Measurements from ENCODE around the gene TEKTIP1.
"Not testable (repeated sequence)": the region's sequence is repeated elsewhere in the genome, so short reads cannot be mapped to it uniquely, and the experiment has no call there.

TEKTIP1 gene

DNA sequence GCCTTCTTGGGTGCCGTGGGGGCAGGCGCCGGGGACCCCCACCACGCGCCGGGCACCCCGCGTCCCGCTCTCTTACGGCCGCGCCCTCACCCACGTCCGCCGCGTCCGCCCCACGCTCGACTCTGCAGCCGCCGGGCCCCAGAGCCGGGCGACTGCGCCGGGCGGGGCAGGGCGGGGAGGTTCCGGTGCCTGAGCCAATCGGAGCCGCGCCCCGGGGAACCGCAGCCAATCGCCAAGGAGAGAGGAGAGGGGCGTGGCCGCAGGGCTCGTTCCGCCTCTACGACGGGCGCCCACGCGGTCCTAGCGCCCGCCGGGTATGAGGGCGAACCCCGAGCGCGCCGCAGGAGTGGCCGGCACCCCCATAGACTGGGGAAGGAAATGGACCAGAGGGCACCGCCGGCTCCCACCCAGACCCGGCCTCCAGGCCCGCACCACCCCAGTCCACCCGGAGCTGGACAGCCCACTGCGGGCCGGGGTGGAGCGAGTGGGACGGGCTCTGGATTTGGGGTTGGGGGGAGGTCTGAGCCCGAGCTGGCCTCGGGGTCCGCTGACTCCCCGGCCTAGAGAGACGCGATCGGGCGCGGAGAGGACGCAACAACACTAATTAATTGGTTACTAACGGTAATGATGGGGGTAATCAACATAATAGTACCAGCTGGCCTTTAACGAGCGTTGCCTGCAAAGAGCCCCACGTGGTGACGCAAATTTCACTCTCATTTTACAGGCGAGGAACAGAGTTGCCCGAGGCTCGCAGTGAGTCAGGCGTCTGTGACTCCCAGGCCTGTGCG, 18.7 kb downstream of the TEKTIP1 start, which contains the start of gene MFSD12:
MFSD12 (minus strand) TSS at position 126 of the 788 bp plus-strand sequence. CDS start 183 bp downstream, outside the sequence.
- peak; percentile 100 for DNase-seq (ENCODE audit: low spot score)

DNA sequence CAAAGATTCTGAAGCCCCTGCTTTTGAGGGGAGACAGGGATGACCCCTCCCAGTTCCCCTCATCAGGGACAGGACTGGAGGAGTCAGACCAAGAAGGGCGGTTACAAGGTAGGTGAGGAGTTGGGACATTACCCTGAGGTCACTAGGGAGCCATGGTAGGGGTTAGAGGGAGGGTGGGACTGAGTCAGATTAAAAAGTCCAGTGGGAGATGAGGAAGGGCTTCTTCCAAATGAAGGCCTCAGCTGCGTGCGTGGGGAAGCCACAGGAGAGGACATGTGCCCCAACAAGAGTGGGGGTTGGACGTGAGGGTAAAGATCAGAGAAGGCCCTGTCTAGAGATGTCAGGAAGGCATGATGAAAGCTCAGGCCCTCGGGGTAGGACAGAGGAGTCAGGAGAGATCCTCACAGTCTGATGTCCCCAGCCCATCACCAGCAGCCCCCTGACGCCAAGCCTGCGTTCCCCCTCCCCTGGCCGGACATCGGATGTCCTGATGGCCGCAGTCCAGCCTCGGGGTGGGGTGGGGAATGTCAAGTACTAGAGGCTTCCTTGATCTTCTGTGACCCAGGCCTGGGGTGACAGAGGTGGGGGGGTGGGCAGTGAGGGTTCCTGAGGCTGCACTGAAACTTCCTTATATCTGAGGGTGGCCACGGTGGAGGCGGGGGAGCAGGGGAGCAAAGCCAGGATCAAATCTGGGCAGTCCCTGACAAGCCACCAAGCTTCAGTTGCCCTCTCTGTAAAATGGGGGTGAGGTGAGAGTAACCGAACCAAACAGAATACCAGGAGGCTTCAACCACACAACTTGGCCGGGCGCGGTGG, 24.9 kb downstream of the TEKTIP1 start:
- DNase-seq (ENCODE audit: low spot score), result no peak

- no peak for DNase-seq (ENCODE audit: low spot score)
These were observed 26.2 kb downstream of the TEKTIP1 start for GRCh38 chr19:3565139-3565538.

DNA sequence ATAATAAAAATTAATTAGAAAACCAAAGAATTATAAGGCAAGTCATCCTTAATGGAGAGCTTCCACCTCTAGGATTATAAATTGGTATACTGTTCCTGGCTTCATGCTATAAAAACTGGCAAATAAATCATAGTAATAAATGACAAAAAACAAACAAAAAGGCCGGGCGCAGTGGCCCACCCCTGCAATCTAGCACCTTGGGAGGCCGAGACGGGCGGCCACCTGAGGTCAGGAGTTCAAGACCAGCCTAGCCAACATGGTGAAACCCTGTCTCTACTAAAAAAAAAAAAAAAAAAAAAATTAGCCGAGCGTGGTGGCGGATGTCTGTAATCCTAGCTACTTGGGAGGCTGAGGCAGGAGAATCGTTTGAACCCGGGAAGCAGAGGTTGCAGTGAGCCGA, 31.1 kb downstream of the TEKTIP1 start:
- DNase-seq (ENCODE audit: low spot score), result not testable (repeated sequence)

GRCh38 chr19:3570606-3571011, 31.6 kb downstream of the TEKTIP1 start:
- DNase-seq (ENCODE audit: low spot score), result no peak

DNA sequence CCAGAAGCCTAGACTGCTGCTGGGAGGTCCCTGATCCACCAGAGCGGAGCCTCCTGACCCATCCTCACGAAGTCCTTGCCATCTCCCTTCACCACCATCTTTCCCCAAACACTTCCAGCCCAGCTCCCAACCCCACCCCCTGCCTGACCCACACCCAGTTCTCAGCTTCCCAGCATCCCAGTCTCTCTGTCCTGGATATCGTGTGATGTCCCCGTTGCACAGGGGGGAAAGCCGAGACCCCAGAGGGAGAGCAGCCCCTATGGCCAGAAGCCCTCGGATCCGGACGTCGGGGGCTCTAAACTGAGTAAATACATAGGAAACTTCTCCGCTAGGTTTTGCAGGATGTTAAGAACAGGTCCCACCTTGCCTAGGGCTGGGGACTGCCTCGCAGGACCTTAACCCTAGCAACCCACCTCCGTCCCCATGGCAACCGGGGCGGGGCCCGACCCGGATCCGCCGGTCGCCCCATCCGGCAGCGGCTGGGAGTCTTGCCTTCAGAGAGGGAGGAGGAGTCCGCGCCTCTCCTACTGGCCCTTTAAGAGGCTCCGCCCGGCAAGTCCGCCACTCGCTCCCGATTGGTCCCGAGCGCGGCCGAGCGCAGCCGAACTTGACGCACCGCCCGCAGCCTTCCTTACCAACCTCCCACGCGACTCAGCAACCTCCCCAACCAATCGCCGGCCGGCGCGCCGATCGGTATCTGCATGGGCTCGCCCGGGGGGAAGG, 33.3 kb downstream of the TEKTIP1 start:
- peak; percentile 96 for DNase-seq (ENCODE audit: low spot score)

GRCh38 chr19:3572855-3573161, 33.8 kb downstream of the TEKTIP1 start, which contains the start of gene HMG20B:
HMG20B (plus strand) TSS chr19:3572944; CDS start chr19:3573310, 366 bp downstream.
- DNase-seq (ENCODE audit: low spot score), result no peak

GRCh38 chr19:3573162-3573857, 34.3 kb downstream of the TEKTIP1 start:
- DNase-seq (ENCODE audit: low spot score), result no peak

GRCh38 chr19:3573858-3574637, 35.1 kb downstream of the TEKTIP1 start:
- DNase-seq (ENCODE audit: low spot score), result peak; percentile 93

- DNase-seq (ENCODE audit: low spot score), result no peak
These were observed 36.3 kb downstream of the TEKTIP1 start for GRCh38 chr19:3575260-3575741.

DNA sequence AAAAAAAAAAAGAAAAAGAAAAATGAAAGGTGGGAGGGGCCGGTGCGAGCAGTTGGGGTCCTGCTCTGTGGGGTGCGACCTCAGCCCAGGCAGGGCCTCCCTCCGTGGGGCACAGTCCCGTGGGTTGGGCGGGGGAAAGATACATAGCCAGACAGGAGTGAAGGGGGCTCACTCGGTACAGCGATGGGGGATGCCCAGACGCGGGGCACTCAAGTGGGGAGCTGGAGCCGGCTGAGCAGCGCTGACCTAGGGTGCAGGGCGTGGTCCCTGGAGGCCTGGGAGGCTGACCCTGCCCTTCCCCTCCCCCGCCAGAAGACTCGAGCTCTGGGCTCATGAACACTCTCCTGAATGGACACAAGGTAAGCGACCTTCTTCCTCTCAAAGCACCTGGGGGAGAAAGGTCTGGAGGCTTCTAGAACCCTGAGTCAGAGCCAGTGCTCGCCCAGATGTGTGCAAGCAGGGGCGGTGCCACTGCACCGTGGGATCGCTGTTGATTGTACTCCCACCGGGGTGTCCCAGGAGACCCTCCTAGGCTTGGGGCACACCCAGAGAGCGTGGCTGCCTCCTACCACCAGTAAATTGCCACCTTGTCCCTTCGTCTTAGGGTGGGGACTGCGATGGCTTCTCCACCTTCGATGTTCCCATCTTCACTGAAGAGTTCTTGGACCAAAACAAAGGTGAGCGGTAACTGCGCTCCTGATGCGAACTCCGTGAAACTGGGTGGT, 37.1 kb downstream of the TEKTIP1 start:
- DNase-seq (ENCODE audit: low spot score), result no peak

GRCh38 chr19:3576696-3577443, 37.9 kb downstream of the TEKTIP1 start:
- DNase-seq (ENCODE audit: low spot score), result peak; percentile 75

DNA sequence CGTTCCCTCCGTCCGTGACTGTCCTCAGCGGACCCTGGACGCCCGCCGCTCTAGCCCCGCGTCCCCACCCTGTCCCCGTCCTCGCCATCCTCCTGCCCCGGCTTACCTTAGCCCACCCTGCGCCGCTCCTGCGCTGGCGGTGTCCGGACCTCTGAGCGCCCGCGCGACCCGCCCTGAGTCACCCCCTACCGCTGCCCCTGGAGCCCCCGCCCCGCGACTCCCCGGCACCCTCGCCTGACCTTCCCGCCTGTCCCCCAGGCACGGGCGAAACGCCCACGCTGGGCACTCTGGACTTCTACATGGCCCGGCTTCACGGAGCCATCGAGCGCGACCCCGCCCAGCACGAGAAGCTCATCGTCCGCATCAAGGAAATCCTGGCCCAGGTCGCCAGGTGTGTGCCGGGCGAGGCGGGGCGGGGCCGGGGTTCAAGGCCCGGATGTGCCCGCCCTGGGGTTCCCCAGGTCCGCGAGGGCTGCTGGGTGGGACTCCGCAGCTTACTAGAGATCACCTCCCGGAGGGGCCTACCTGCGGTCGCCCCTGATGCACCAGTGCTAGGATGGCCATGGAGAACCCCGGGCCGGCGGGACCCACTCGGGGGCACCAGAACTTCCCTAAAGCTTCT, 38.9 kb downstream of the TEKTIP1 start:
- no peak for DNase-seq (ENCODE audit: low spot score)

- DNase-seq (ENCODE audit: low spot score), result no peak
These were observed 39.4 kb downstream of the TEKTIP1 start for GRCh38 chr19:3578390-3578789.

DNA sequence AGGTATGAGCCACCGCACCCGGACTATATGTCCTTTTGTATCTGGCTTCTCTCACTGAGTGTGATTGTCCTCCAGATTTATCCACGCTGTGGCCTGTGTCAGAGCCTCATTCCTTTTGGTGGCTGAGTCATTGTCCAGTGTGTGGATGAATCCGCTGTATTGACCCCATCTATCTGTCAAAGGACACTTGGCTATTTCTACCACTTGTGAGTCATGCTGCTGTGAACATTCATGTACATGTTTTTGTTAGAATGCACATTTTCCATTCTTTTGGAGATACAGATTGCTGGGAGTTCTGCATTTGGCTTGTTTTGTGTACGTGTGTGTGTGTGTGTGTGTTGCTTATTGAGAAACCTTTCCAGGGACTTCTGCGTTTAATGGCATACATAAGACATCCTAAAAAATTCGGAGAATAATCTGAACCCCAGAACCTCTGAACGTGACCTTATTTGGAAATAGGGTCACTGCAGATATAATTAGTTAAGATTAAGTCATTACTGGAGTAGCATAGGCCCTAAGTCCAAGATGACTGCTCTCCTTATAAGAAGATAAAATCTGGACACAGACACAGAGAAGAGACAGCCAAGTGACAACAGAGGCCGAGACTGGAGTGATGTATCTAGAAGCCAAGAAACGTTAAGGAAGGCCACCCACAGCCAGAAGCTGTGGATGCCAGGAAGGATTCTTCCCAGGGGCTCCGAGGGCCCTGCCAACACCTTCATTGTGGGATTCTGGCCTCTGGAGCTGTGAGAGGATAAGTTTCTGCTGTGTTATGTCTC, 41.4 kb downstream of the TEKTIP1 start:
- peak; percentile 81 for DNase-seq (ENCODE audit: low spot score)

DNA sequence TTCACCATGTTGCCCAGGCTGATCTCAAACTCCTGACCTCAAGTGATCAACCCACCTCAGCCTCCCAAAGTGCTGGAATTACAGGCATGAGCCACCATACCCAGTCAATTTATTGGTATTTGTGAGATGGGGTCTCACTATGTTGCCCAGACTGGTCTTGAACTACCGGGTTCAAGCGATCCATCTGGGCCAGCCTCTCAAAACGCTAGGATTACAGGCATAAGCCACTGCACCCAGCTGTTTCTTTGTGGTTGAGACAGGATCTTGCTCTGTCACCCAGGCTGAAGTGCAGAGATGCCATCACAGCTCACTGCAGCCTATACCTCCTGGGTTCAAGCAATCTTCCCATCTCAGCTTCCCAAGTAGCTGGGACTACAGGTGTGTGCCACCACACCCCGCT, 42.8 kb downstream of the TEKTIP1 start:
- DNase-seq (ENCODE audit: low spot score), result not testable (repeated sequence)

GRCh38 chr19:3584036-3584802, 45.2 kb downstream of the TEKTIP1 start:
- not testable (repeated sequence) for DNase-seq (ENCODE audit: low spot score)

Data from AG20443 (cell line).